Ishikawa (cell line): ENCODE data around the gene NFRKB.

Experiments
- CREB1 ChIP-seq: IDR thresholded peaks from 2 replicates; pipeline ENCODE4 v1.6.1; 2012; ENCODE audit warnings: low read depth
- EGR1 ChIP-seq: IDR thresholded peaks from 2 replicates; pipeline ENCODE4 v1.6.1; 2012
- TAF1 ChIP-seq: IDR thresholded peaks from 2 replicates; pipeline ENCODE4 v1.6.1; 2012; ENCODE audit warnings: low read depth, mild to moderate bottlenecking
- YY1 ChIP-seq: IDR thresholded peaks from 2 replicates; pipeline ENCODE4 v1.6.1; 2012; ENCODE audit warnings: low read depth

DNA sequence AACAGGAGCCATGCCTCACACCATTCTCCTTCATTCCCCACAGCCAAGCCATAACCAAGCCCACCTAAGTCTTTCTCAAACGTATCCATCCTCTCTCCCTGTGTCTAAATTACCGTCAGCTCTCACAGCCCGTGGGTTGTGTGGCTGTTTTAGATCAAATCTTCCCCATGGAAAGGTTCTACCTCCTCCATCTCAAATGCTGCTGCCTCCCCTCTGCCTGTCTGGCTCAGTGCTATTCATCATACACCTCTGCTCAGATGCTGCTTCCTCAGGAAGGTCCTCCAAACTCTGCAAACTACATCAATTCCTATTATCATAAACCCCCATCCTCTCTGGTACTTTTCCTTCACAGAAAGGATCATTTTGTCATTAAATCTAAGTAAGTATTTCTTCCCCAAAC lies 15.1 kb downstream of the NFRKB start:
- TF ChIP-seq TAF1: no peak
- no peak for TF ChIP-seq EGR1
- TF ChIP-seq YY1: no peak
- no peak for TF ChIP-seq CREB1
